Measurements from ENCODE around the gene ARHGEF7.

Gene ARHGEF7

GRCh38 chr13:111281751-111282311 lies 166.7 kb downstream of the ARHGEF7 start:
- no peak for DNase-seq

- DNase-seq: no peak
These were observed 167.3 kb downstream of the ARHGEF7 start for GRCh38 chr13:111282425-111282824.

GRCh38 chr13:111282997-111283396 lies 167.9 kb downstream of the ARHGEF7 start:
- no peak for DNase-seq

GRCh38 chr13:111283457-111283856 lies 168.3 kb downstream of the ARHGEF7 start:
- DNase-seq: no peak

GRCh38 chr13:111283991-111284390 lies 168.9 kb downstream of the ARHGEF7 start:
- no peak for DNase-seq

GRCh38 chr13:111284565-111284964 lies 169.5 kb downstream of the ARHGEF7 start:
- no peak for DNase-seq

GRCh38 chr13:111286162-111286561 lies 171.1 kb downstream of the ARHGEF7 start:
- no peak for DNase-seq

GRCh38 chr13:111286749-111287148 lies 171.6 kb downstream of the ARHGEF7 start:
- DNase-seq: no peak

- DNase-seq: no peak
These were observed 172.1 kb downstream of the ARHGEF7 start for GRCh38 chr13:111287201-111287600.

GRCh38 chr13:111288276-111288675 lies 173.2 kb downstream of the ARHGEF7 start:
- DNase-seq: no peak

- DNase-seq: no peak
These were observed 174.1 kb downstream of the ARHGEF7 start for GRCh38 chr13:111289251-111289650.

- no peak for DNase-seq
These were observed 176.8 kb downstream of the ARHGEF7 start for GRCh38 chr13:111291908-111292307.

- DNase-seq: no peak
These were observed 177.8 kb downstream of the ARHGEF7 start for GRCh38 chr13:111292710-111293485.

- DNase-seq: no peak
These were observed 180.8 kb downstream of the ARHGEF7 start for GRCh38 chr13:111295886-111296285.

- DNase-seq: no peak
These were observed 181.3 kb downstream of the ARHGEF7 start for GRCh38 chr13:111296417-111296816.

- DNase-seq: no peak
These were observed 183.3 kb downstream of the ARHGEF7 start for GRCh38 chr13:111298214-111298975.

GRCh38 chr13:111302045-111302726 lies 187.1 kb downstream of the ARHGEF7 start:
- DNase-seq: no peak

GRCh38 chr13:111303559-111303958 lies 188.4 kb downstream of the ARHGEF7 start:
- no peak for DNase-seq

- no peak for DNase-seq
These were observed 189.0 kb downstream of the ARHGEF7 start for GRCh38 chr13:111304041-111304544.

GRCh38 chr13:111304603-111305289 lies 189.6 kb downstream of the ARHGEF7 start:
- DNase-seq: no peak

GRCh38 chr13:111312944-111313590 lies 198.0 kb downstream of the ARHGEF7 start:
- no peak for DNase-seq

GRCh38 chr13:111313911-111314425 lies 198.9 kb downstream of the ARHGEF7 start:
- DNase-seq: no peak

All from activated gamma-delta T cell (primary cell).